ENCODE measurements around the gene PCSK6.

DNA sequence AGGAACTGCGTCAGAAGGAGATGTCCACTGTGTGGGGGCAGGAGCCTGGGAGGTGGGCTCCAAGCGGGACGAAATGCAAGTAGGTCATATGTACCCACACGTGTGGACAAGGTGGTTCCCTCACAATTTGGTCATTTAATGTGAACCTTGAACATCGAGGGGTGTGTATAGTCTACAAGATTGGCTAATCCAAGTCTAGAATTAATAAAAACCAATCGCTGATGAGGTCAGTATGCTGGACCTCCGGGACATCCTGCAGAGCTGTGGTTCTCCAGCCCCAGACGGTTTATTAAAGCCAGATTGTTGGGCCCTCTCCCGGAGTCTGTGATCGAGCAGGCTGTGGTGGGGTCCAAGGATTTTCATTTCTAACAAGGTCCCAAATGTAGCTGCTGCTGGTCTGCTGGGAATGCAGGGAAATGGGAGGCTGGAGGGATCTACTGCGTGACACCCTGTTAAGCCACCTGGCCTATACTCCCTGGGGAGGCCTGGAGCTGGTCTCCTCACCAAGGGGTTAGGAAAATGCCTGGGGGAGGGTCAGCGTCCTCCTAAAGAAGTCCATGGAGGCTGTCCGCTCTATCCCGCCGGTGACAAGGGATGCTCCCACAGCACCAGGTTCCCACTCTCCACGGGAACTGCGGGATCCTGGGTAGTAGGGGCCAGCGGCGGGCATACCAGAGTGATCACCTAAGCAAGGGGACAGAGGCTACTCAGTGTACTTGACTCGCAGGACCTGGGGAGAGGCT is 25.1 kb downstream of the PCSK6 start:
- TF ChIP-seq ZNF8 (CRISPR knock-in tag; IDR thresholded peaks at IDR 0.05): no peak
- TF ChIP-seq CSDC2 (CRISPR knock-in tag; IDR thresholded peaks at IDR 0.05): no peak
- TF ChIP-seq ESRRG (CRISPR knock-in tag; IDR thresholded peaks at IDR 0.05): no peak
- TF ChIP-seq ARNTL (CRISPR knock-in tag; IDR thresholded peaks at IDR 0.05; ENCODE audit: borderline replicate concordance, low read depth): no peak
- no peak for TF ChIP-seq BACH2 (CRISPR knock-in tag; IDR thresholded peaks at IDR 0.05; ENCODE audit: borderline replicate concordance)
- TF ChIP-seq, protein P1, sequence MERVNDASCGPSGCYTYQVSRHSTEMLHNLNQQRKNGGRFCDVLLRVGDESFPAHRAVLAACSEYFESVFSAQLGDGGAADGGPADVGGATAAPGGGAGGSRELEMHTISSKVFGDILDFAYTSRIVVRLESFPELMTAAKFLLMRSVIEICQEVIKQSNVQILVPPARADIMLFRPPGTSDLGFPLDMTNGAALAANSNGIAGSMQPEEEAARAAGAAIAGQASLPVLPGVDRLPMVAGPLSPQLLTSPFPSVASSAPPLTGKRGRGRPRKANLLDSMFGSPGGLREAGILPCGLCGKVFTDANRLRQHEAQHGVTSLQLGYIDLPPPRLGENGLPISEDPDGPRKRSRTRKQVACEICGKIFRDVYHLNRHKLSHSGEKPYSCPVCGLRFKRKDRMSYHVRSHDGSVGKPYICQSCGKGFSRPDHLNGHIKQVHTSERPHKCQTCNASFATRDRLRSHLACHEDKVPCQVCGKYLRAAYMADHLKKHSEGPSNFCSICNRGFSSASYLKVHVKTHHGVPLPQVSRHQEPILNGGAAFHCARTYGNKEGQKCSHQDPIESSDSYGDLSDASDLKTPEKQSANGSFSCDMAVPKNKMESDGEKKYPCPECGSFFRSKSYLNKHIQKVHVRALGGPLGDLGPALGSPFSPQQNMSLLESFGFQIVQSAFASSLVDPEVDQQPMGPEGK (CRISPR knock-in tag; IDR thresholded peaks at IDR 0.05; ENCODE audit: borderline replicate concordance): no peak
- TF ChIP-seq, protein P2, sequence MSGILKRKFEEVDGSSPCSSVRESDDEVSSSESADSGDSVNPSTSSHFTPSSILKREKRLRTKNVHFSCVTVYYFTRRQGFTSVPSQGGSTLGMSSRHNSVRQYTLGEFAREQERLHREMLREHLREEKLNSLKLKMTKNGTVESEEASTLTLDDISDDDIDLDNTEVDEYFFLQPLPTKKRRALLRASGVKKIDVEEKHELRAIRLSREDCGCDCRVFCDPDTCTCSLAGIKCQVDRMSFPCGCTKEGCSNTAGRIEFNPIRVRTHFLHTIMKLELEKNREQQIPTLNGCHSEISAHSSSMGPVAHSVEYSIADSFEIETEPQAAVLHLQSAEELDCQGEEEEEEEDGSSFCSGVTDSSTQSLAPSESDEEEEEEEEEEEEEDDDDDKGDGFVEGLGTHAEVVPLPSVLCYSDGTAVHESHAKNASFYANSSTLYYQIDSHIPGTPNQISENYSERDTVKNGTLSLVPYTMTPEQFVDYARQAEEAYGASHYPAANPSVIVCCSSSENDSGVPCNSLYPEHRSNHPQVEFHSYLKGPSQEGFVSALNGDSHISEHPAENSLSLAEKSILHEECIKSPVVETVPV (CRISPR knock-in tag; IDR thresholded peaks at IDR 0.05): no peak
- no peak for TF ChIP-seq ZNF565 (CRISPR knock-in tag; conservative IDR thresholded peaks at IDR 0.05; ENCODE audit: low read depth)
- no peak for TF ChIP-seq ZFP3 (CRISPR knock-in tag; IDR thresholded peaks at IDR 0.05)

Data from SK-N-SH treated with all-trans-retinoic acid at 6 μM for 48 hours (cell line).